ENCODE results near the gene PRR3. TPM values are rescaled to one million over a fixed set of nuclear protein-coding genes. Genes with fewer than 3 reads are reported as not detected.

PRR3 gene
- total RNA-seq, 2 donors from 2014 or later: 8.6 to 11.7 TPM

GRCh38 chr6:30562470-30563425 lies 5.7 kb downstream of the PRR3 start:
- Histone ChIP-seq H3K4me1 (replicated peaks) (no peaks in the 10 kb centered on the region), H3K36me3 (peaks cover 0 to 3% of the 10 kb centered on the region in 2 donors), H3K27ac (no peak overlapping the region), H3K9me3 (no peaks in the 10 kb centered on the region), H3K27me3 (replicated peaks; ENCODE audit: insufficient read depth) (no peaks in the 10 kb centered on the region), H3K4me3 (no peak overlapping the region)
- no peak for DNase-seq (ENCODE audit: low spot score)
- TF ChIP-seq POLR2A (IDR thresholded peaks at IDR 0.05): no peak
- TF ChIP-seq POLR2AphosphoS5 (IDR thresholded peaks at IDR 0.05): no peak
- TF ChIP-seq CTCF (IDR thresholded peaks at IDR 0.05): no peak
- intact Hi-C loops (cut with DNase I): no loop called here
- 87% methylated on average over 14 of the region's 14 CpGs for WGBS

GRCh38 chr6:30564114-30564513 lies 7.0 kb downstream of the PRR3 start:
- no peaks in the 10 kb centered on the region for H3K27me3 ChIP-seq (replicated peaks; ENCODE audit: insufficient read depth)
- H3K4me1 ChIP-seq (replicated peaks): no peaks in the 10 kb centered on the region
- no peak overlapping the region for H3K4me3 ChIP-seq
- no peaks in the 10 kb centered on the region for H3K9me3 ChIP-seq
- WGBS: 92% methylated on average over 1 of the region's 1 CpG
- TF ChIP-seq POLR2AphosphoS5 (IDR thresholded peaks at IDR 0.05): no peak
- no peak for TF ChIP-seq POLR2A (IDR thresholded peaks at IDR 0.05)
- TF ChIP-seq CTCF (IDR thresholded peaks at IDR 0.05): no peak
- DNase-seq (ENCODE audit: low spot score): no peak
- H3K36me3 ChIP-seq: peaks cover 0 to 3% of the 10 kb centered on the region in 2 donors
- intact Hi-C loops (cut with DNase I): no loop called here
- H3K27ac ChIP-seq: no peak overlapping the region

GRCh38 chr6:30565772-30566171 lies 8.7 kb downstream of the PRR3 start:
- no peaks in the 10 kb centered on the region for H3K4me1 ChIP-seq (replicated peaks)
- H3K9me3 ChIP-seq: no peaks in the 10 kb centered on the region
- peaks cover 0 to 3% of the 10 kb centered on the region in 2 donors for H3K36me3 ChIP-seq
- intact Hi-C loops (cut with DNase I): no loop called here
- no peak for DNase-seq (ENCODE audit: low spot score)
- H3K27ac ChIP-seq: no peak overlapping the region
- H3K4me3 ChIP-seq: no peak overlapping the region
- TF ChIP-seq POLR2A (IDR thresholded peaks at IDR 0.05) (no peak), POLR2AphosphoS5 (IDR thresholded peaks at IDR 0.05) (no peak), CTCF (IDR thresholded peaks at IDR 0.05) (no peak)
- no peaks in the 10 kb centered on the region for H3K27me3 ChIP-seq (replicated peaks; ENCODE audit: insufficient read depth)

GRCh38 chr6:30568245-30568644 lies 11.2 kb downstream of the PRR3 start:
- Histone ChIP-seq H3K4me3 (no peak overlapping the region), H3K27ac (no peak overlapping the region), H3K9me3 (no peaks in the 10 kb centered on the region), H3K36me3 (no peaks in the 10 kb centered on the region), H3K27me3 (replicated peaks; ENCODE audit: insufficient read depth) (no peaks in the 10 kb centered on the region), H3K4me1 (replicated peaks) (peaks cover 6% of the 10 kb centered on the region)
- TF ChIP-seq POLR2AphosphoS5 (IDR thresholded peaks at IDR 0.05): no peak
- TF ChIP-seq CTCF (IDR thresholded peaks at IDR 0.05): no peak
- no peak for TF ChIP-seq POLR2A (IDR thresholded peaks at IDR 0.05)
- WGBS: 58% methylated on average over 3 of the region's 3 CpGs
- DNase-seq (ENCODE audit: low spot score): no peak
- intact Hi-C loops (cut with DNase I): no loop called here

- H3K4me3 ChIP-seq: peak overlapping the region; percentile 57 to 61
- H3K27me3 ChIP-seq (replicated peaks; ENCODE audit: insufficient read depth): no peaks in the 10 kb centered on the region
- H3K4me1 ChIP-seq (replicated peaks): peaks cover 6% of the 10 kb centered on the region
- no peak for TF ChIP-seq CTCF (IDR thresholded peaks at IDR 0.05)
- TF ChIP-seq POLR2A (IDR thresholded peaks at IDR 0.05): no peak
- TF ChIP-seq POLR2AphosphoS5 (IDR thresholded peaks at IDR 0.05): no peak
- DNase-seq (ENCODE audit: low spot score): no peak
- WGBS: 46% methylated on average over 1 of the region's 1 CpG
- no peaks in the 10 kb centered on the region for H3K9me3 ChIP-seq
- no peaks in the 10 kb centered on the region for H3K36me3 ChIP-seq
- intact Hi-C loops (cut with DNase I): no loop called here
- H3K27ac ChIP-seq: peak overlapping the region; percentile 88 to 90
These were observed 13.2 kb downstream of the PRR3 start for GRCh38 chr6:30570263-30570662.
